B cell (primary cell): ENCODE data around the gene SRC. TPM values are rescaled to one million over a fixed set of nuclear protein-coding genes. Genes with fewer than 3 reads are reported as not detected.

Source experiments
- ATAC-seq: fragments of 200-7000 bp; cut with Tn5 transposase; one replicate; pipeline ENCODE4 v1.10.0; 2021; ENCODE audit warnings: low read depth, mild to moderate bottlenecking, moderate number of reproducible peaks, moderate library complexity
- CTCF ChIA-PET: fragments of 350-600 bp; sonication (Branson Sonifier 250); formaldehyde crosslinking; loops from one replicate; lab custom pipeline; 2021; ENCODE audit warnings: antibody characterized with exemption, inconsistent platforms; lab: Charles Lee
- POLR2A ChIA-PET: fragments of 350-600 bp; sonication (Branson Sonifier 250); formaldehyde crosslinking; loops from one replicate; lab custom pipeline; 2021; ENCODE audit warnings: antibody characterized with exemption; lab: Charles Lee
- DNase-seq: peaks from one replicate; pipeline ENCODE4 v3.0.0; 2013
- H2AFZ ChIP-seq: 2 replicates; pipeline ENCODE4 v1.6.1; 2012; ENCODE audit warnings: mild to moderate bottlenecking, low read depth, low read length; ENCODE audit not compliant: insufficient read depth, poor library complexity, severe bottlenecking
- H3K27ac ChIP-seq, 2 donors: 1 replicate in 1 of 2; 2 replicates in 1 of 2; pipeline ENCODE4 v1.5.1; 2012 to 2013; ENCODE audit warnings: low read length in 2 of 2, mild to moderate bottlenecking in 2 of 2, moderate library complexity in 1 of 2
- H3K27me3 ChIP-seq, 4 experiments: fragments of 200-600 bp in 1 of 4; sonication (generic) in 1 of 4; replicated peaks in 1 of 4; 1 replicate in 2 of 4; 2 replicates in 2 of 4; pipeline versions ENCODE4 v1.6.1 to v1.7.0; 2013 to 2016; ENCODE audit warnings: low read length in 3 of 4, mild to moderate bottlenecking in 2 of 4, mixed read lengths in 1 of 4, moderate library complexity in 1 of 4; ENCODE audit not compliant: insufficient read depth in 4 of 4, control insufficient read depth in 3 of 4; ENCODE audit errors: control extremely low read depth in 1 of 4
- H3K36me3 ChIP-seq, 2 experiments: replicated peaks in 1 of 2; 1 replicate in 1 of 2; 2 replicates in 1 of 2; pipeline versions ENCODE4 v1.6.1 to v1.7.1; 2013; ENCODE audit warnings: low read length in 1 of 2; ENCODE audit not compliant: insufficient read depth in 2 of 2, control insufficient read depth in 1 of 2; ENCODE audit errors: control extremely low read depth in 1 of 2, extremely low read depth in 1 of 2
- H3K4me1 ChIP-seq, 2 donors: fragments of 200-600 bp in 1 of 2; sonication (generic) in 1 of 2; 1 replicate in 1 of 2; 2 replicates in 1 of 2; pipeline versions ENCODE4 v1.5.1 to v1.6.1; 2013 to 2017; ENCODE audit warnings: low read length in 2 of 2; ENCODE audit not compliant: control insufficient read depth in 2 of 2, insufficient read depth in 2 of 2
- H3K4me2 ChIP-seq: replicated peaks from 2 replicates; pipeline ENCODE3; 2012; ENCODE audit warnings: mild to moderate bottlenecking, low read depth, low read length; ENCODE audit not compliant: poor library complexity, severe bottlenecking
- H3K4me3 ChIP-seq, 5 experiments: fragments of 200-600 bp in 1 of 5; sonication (generic) in 1 of 5; 1 replicate in 3 of 5; 2 replicates in 2 of 5; pipeline versions ENCODE4 v1.5.1 to v1.7.0; 2011 to 2016; ENCODE audit warnings: low read length in 4 of 5, mild to moderate bottlenecking in 4 of 5, low read depth in 2 of 5, control low read depth in 1 of 5, moderate library complexity in 1 of 5; ENCODE audit not compliant: insufficient read depth in 1 of 5; ENCODE audit errors: control extremely low read depth in 1 of 5, extremely low read depth in 1 of 5
- H3K79me2 ChIP-seq: fragments of 200-600 bp; sonication (generic); one replicate; pipeline ENCODE4 v1.6.0; 2016; ENCODE audit warnings: low read length; ENCODE audit not compliant: control insufficient read depth, insufficient read depth
- H3K9ac ChIP-seq: fragments of 200-600 bp; sonication (generic); 2 replicates; pipeline ENCODE4 v1.6.1; 2017; ENCODE audit warnings: mild to moderate bottlenecking, low read length, moderate library complexity
- H3K9me3 ChIP-seq, 3 donors: one replicate each; pipeline versions ENCODE4 v1.6.1 to v1.7.1; 2013; ENCODE audit warnings: low read length in 2 of 3; ENCODE audit not compliant: control insufficient read depth in 2 of 3, insufficient read depth in 1 of 3; ENCODE audit errors: control extremely low read depth in 1 of 3
- H4K20me1 ChIP-seq: 2 replicates; pipeline ENCODE4 v1.6.0; 2012; ENCODE audit warnings: mild to moderate bottlenecking, low read length; ENCODE audit not compliant: insufficient read depth, control insufficient read depth, poor library complexity, severe bottlenecking
- H3K27ac Mint-ChIP-seq: one replicate; pipeline ENCODE4 v1.8.0; 2021; ENCODE audit warnings: mixed read lengths
- H3K27me3 Mint-ChIP-seq: one replicate; pipeline ENCODE4 v1.8.0; 2021; ENCODE audit warnings: mixed read lengths
- H3K4me1 Mint-ChIP-seq: one replicate; pipeline ENCODE4 v1.8.0; 2021; ENCODE audit warnings: mixed read lengths
- H3K4me3 Mint-ChIP-seq: one replicate; pipeline ENCODE4 v1.8.0; 2021; ENCODE audit warnings: mixed read lengths
- H3K9me3 Mint-ChIP-seq: one replicate; pipeline ENCODE4 v1.8.0; 2022; ENCODE audit warnings: mixed read lengths; ENCODE audit not compliant: insufficient read depth
- CTCF ChIP-seq: fragments of 200-600 bp; IDR thresholded peaks from one replicate; pipeline ENCODE4 v1.8.0; 2022; ENCODE audit warnings: antibody characterized with exemption, mild to moderate bottlenecking
- EZH2 ChIP-seq: IDR thresholded peaks from 2 replicates; pipeline ENCODE4 v1.6.1; 2012; ENCODE audit warnings: borderline replicate concordance, low read depth, mild to moderate bottlenecking, moderate library complexity, low read length; ENCODE audit not compliant: insufficient read depth, poor library complexity, severe bottlenecking
- WGBS: methylation state at CpG from one replicate; pipeline ENCODE4 v1.1.5; 2013; ENCODE audit warnings: missing lambda C conversion rate; ENCODE audit not compliant: insufficient coverage; 5-methylcytosine and 5-hydroxymethylcytosine counted together
- intact Hi-C: fragments of 100-400 bp; cut with micrococcal nuclease; formaldehyde crosslinking; loops from one replicate; pipeline ENCODE4 v1.10.0; 2022
- polyA plus RNA-seq: library from polyadenylated mRNA; depleted of rRNA; stranded (reverse); fragments of >200 nt; gene quantifications from 2 replicates; pipeline ENCODE4 v1.2.3, GENCODE V29; 2012
- total RNA-seq, 2 donors: library from RNA; stranded (reverse); fragments of 120-200 nt in 1 of 2; gene quantifications; 1 replicate in 1 of 2; 2 replicates in 1 of 2; pipeline versions ENCODE4 v1.2.3 to v1.2.4, GENCODE V29; 2013 to 2022

SRC gene
- total and polyA plus RNA-seq, 2 donors (not counting 1 experiment from before 2014, with no cell fraction given): 6.5 to 16.8 TPM

GRCh38 chr20:37453288-37453687 lies 107.3 kb downstream of the SRC start:
- CTCF ChIA-PET: no interaction called here
- H2AFZ ChIP-seq: no peak overlapping the region
- H3K4me3 ChIP-seq: no peak overlapping the region
- Mint-ChIP-seq H3K4me1 (no peaks in the 10 kb centered on the region), H3K27me3 (peaks cover 37% of the 10 kb centered on the region), H3K9me3 (peaks cover 29% of the 10 kb centered on the region), H3K4me3 (no peak overlapping the region), H3K27ac (no peak overlapping the region)
- POLR2A ChIA-PET: no interaction called here
- H3K9me3 ChIP-seq: peaks cover 0 to 36% (median 14%) of the 10 kb centered on the region in 3 donors
- no peaks in the 10 kb centered on the region for H3K79me2 ChIP-seq
- ATAC-seq (no peak), DNase-seq (no peak)
- 86% methylated on average over 1 of the region's 3 CpGs for WGBS
- peaks cover 0 to 6% (median 0%) of the 10 kb centered on the region in 4 experiments for H3K27me3 ChIP-seq
- TF ChIP-seq EZH2: no peak
- TF ChIP-seq CTCF: no peak
- no peaks in the 10 kb centered on the region for H3K4me1 ChIP-seq
- H3K4me2 ChIP-seq: no peak overlapping the region
- H3K9ac ChIP-seq: no peak overlapping the region
- H4K20me1 ChIP-seq: no peaks in the 10 kb centered on the region
- intact Hi-C loops: no loop called here
- H3K27ac ChIP-seq: no peak overlapping the region
- no peaks in the 10 kb centered on the region for H3K36me3 ChIP-seq

- H3K9ac ChIP-seq: no peak overlapping the region
- H3K27ac Mint-ChIP-seq: no peak overlapping the region
- H3K4me3 Mint-ChIP-seq: no peak overlapping the region
- 93% methylated on average over 5 of the region's 5 CpGs for WGBS
- peaks cover 0 to 6% (median 0%) of the 10 kb centered on the region in 4 experiments for H3K27me3 ChIP-seq
- H3K27me3 Mint-ChIP-seq: peaks cover 41% of the 10 kb centered on the region
- H3K79me2 ChIP-seq: no peaks in the 10 kb centered on the region
- H3K36me3 ChIP-seq: no peaks in the 10 kb centered on the region
- peaks cover 0 to 37% (median 14%) of the 10 kb centered on the region in 3 donors for H3K9me3 ChIP-seq
- H3K4me1 Mint-ChIP-seq: no peaks in the 10 kb centered on the region
- ChIA-PET CTCF (no interaction called here), POLR2A (no interaction called here)
- no peak for DNase-seq
- no peak for TF ChIP-seq CTCF
- TF ChIP-seq EZH2: no peak
- no peaks in the 10 kb centered on the region for H3K4me1 ChIP-seq
- H3K27ac ChIP-seq: no peak overlapping the region
- H3K9me3 Mint-ChIP-seq: peaks cover 29% of the 10 kb centered on the region
- H4K20me1 ChIP-seq: no peaks in the 10 kb centered on the region
- no peak overlapping the region for H3K4me3 ChIP-seq
- intact Hi-C loops: no loop called here
- no peak for ATAC-seq
- no peak overlapping the region for H2AFZ ChIP-seq
- no peak overlapping the region for H3K4me2 ChIP-seq
Observed at GRCh38 chr20:37453836-37454235, 107.9 kb downstream of the SRC start.
